Osteocyte (in vitro differentiated cells): ENCODE measurements around the gene LTB4R. TPM values are rescaled to one million over a fixed set of nuclear protein-coding genes. Genes with fewer than 3 reads are reported as not detected.

ENCODE experiments used
- DNase-seq: peaks from one replicate; pipeline ENCODE4 v3.0.0; 2021; ENCODE audit warnings: mixed read lengths; ENCODE audit not compliant: unreplicated experiment; ENCODE audit errors: extremely low spot score
- H3K27ac Mint-ChIP-seq: one replicate; pipeline ENCODE4 v1.8.0; 2021; ENCODE audit warnings: mild to moderate bottlenecking, mixed read lengths; ENCODE audit not compliant: unreplicated experiment
- H3K27me3 Mint-ChIP-seq: one replicate; pipeline ENCODE4 v1.8.0; 2021; ENCODE audit warnings: mixed read lengths; ENCODE audit not compliant: unreplicated experiment
- H3K36me3 Mint-ChIP-seq: one replicate; pipeline ENCODE4 v1.8.0; 2021; ENCODE audit warnings: mixed read lengths; ENCODE audit not compliant: unreplicated experiment
- H3K4me1 Mint-ChIP-seq: one replicate; pipeline ENCODE4 v1.8.0; 2021; ENCODE audit warnings: mixed read lengths; ENCODE audit not compliant: unreplicated experiment
- H3K4me3 Mint-ChIP-seq: one replicate; pipeline ENCODE4 v1.8.0; 2021; ENCODE audit warnings: mild to moderate bottlenecking, moderate library complexity, mixed read lengths; ENCODE audit not compliant: unreplicated experiment
- H3K9me3 Mint-ChIP-seq: one replicate; pipeline ENCODE4 v1.8.0; 2021; ENCODE audit warnings: mixed read lengths; ENCODE audit not compliant: unreplicated experiment
- total RNA-seq: library from RNA; stranded (reverse); gene quantifications from 2 replicates; pipeline ENCODE4 v1.2.1, GENCODE V29; 2021
- TF ChIP-seq, protein P1 (sequence below): fragments of 200-600 bp; sonication (generic); IDR thresholded peaks from 2 replicates; pipeline ENCODE4 v1.5.0; 2021; ENCODE audit warnings: antibody characterized with exemption, mild to moderate bottlenecking, moderate library complexity

Gene LTB4R
- total RNA-seq, 1 donor from 2014 or later, result 11.3 TPM

DNA sequence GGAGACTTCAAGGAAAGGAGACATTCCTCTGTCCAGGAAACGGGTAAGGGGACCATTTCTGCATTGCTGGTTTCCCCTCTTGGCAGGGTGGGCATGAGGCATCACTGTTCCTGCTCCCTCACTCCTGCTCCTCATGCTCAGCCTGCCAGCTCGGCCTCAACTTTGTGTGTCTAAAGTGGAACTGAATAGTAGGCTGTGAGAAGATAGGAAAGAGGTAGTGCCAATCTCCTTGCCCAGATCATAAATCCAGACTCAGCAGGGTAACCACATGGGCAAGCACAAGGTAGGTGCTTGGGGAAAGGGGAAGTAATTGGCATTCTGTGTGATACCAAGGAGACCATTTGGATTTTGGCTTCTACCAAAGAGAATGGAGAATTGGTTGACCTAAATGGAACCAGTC lies 2.6 kb downstream of the LTB4R start:
- no peaks in the 10 kb centered on the region for H3K27me3 Mint-ChIP-seq
- H3K4me3 Mint-ChIP-seq, result no peak overlapping the region
- H3K36me3 Mint-ChIP-seq, result peaks cover 3% of the 10 kb centered on the region
- H3K4me1 Mint-ChIP-seq, result peaks cover 11% of the 10 kb centered on the region
- no peaks in the 10 kb centered on the region for H3K9me3 Mint-ChIP-seq
- no peak for DNase-seq
- H3K27ac Mint-ChIP-seq, result no peak overlapping the region
- TF ChIP-seq, protein P1, sequence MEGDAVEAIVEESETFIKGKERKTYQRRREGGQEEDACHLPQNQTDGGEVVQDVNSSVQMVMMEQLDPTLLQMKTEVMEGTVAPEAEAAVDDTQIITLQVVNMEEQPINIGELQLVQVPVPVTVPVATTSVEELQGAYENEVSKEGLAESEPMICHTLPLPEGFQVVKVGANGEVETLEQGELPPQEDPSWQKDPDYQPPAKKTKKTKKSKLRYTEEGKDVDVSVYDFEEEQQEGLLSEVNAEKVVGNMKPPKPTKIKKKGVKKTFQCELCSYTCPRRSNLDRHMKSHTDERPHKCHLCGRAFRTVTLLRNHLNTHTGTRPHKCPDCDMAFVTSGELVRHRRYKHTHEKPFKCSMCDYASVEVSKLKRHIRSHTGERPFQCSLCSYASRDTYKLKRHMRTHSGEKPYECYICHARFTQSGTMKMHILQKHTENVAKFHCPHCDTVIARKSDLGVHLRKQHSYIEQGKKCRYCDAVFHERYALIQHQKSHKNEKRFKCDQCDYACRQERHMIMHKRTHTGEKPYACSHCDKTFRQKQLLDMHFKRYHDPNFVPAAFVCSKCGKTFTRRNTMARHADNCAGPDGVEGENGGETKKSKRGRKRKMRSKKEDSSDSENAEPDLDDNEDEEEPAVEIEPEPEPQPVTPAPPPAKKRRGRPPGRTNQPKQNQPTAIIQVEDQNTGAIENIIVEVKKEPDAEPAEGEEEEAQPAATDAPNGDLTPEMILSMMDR, result no peak

DNA sequence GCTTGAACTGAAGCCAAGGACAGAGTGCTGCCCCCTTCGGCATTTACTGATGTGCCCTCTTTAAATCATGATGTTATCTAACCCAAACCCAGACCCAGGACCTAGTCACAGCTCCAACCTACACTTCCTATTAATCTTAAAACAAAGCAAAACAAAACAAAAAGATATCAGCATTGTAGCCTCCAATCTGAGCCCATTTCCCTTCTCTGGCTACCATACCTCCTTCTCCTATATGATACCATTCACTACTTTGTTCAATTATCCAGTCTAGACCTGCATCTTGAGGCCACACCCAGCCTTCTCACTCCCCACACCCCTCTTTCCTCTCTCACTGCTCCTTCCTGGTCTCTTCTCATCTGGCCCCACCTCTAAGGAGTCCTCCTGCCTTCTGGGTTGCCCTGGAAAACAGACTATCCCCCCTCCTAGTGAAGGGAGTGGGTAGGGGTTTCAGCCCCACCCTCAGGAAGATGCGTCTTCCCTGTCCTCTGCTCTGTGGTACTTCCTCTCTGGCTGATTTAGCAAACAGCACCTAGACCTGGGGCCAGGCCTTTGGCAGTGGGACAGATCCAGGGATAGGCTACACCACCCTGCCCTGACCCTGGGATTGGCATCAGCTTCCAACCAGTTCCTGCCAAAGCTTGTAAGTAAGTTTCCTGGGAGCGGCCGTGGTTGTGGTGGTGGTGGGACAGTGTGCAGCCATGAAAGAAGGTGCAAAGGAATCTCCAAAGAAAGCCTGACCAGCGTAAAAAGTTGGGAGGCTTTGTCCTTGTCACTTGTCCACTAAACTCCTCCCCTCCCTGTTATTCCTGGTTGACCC lies 3.3 kb downstream of the LTB4R start:
- H3K4me3 Mint-ChIP-seq, result no peak overlapping the region
- no peak for DNase-seq
- TF ChIP-seq, protein P1, result no peak
- no peak overlapping the region for H3K27ac Mint-ChIP-seq
- peaks cover 11% of the 10 kb centered on the region for H3K4me1 Mint-ChIP-seq
- no peaks in the 10 kb centered on the region for H3K27me3 Mint-ChIP-seq
- no peaks in the 10 kb centered on the region for H3K9me3 Mint-ChIP-seq
- H3K36me3 Mint-ChIP-seq, result no peaks in the 10 kb centered on the region

- Mint-ChIP-seq H3K9me3 (no peaks in the 10 kb centered on the region), H3K36me3 (no peaks in the 10 kb centered on the region), H3K27me3 (peaks cover 6% of the 10 kb centered on the region), H3K27ac (no peak overlapping the region), H3K4me3 (no peak overlapping the region), H3K4me1 (peaks cover 11% of the 10 kb centered on the region)
- TF ChIP-seq, protein P1, result no peak
- no peak for DNase-seq
Measured at GRCh38 chr14:24315243-24315806, 4.0 kb downstream of the LTB4R start.

GRCh38 chr14:24315807-24316596 lies 4.7 kb downstream of the LTB4R start:
- TF ChIP-seq, protein P1, result no peak
- Mint-ChIP-seq H3K36me3 (no peaks in the 10 kb centered on the region), H3K27me3 (peaks cover 6% of the 10 kb centered on the region), H3K4me3 (no peak overlapping the region), H3K9me3 (no peaks in the 10 kb centered on the region), H3K4me1 (peaks cover 11% of the 10 kb centered on the region), H3K27ac (no peak overlapping the region)
- no peak for DNase-seq

- Mint-ChIP-seq H3K4me1 (peaks cover 12% of the 10 kb centered on the region), H3K4me3 (no peak overlapping the region), H3K9me3 (no peaks in the 10 kb centered on the region), H3K36me3 (no peaks in the 10 kb centered on the region), H3K27me3 (peaks cover 6% of the 10 kb centered on the region), H3K27ac (no peak overlapping the region)
- DNase-seq, result no peak
- TF ChIP-seq, protein P1, result no peak
Measured at GRCh38 chr14:24316597-24316950, 5.3 kb downstream of the LTB4R start.
